Gastrocnemius medialis (tissue), 4 donors: ENCODE results near the gene VSIR. TPM values are rescaled to one million over a fixed set of nuclear protein-coding genes. Genes with fewer than 3 reads are reported as not detected.

Source experiments
- ATAC-seq, 2 donors: fragments of 150-250 bp; one replicate each; pipeline ENCODE4 v1.9.1; 2016
- DNase-seq, 2 donors: peaks; one replicate each; pipeline ENCODE4 v3.0.0-alpha.2; 2019
- H3K27ac ChIP-seq, 4 donors: fragments of 200-600 bp; sonication (generic); 1 replicate in 1 of 4; 2 replicates in 3 of 4; pipeline ENCODE4 v1.5.1; 2016 to 2018; ENCODE audit warnings: mild to moderate bottlenecking in 2 of 4, moderate library complexity in 1 of 4
- H3K27me3 ChIP-seq, 3 donors: fragments of 200-600 bp; sonication (generic) in 2 of 3; 1 replicate in 1 of 3; 2 replicates in 2 of 3; pipeline versions ENCODE4 v1.5.1 to v1.6.0; 2016 to 2019; ENCODE audit warnings: mild to moderate bottlenecking in 1 of 3, moderate library complexity in 1 of 3
- H3K36me3 ChIP-seq, 2 donors: fragments of 200-600 bp; sonication (generic) in 1 of 2; one replicate each; pipeline ENCODE4 v1.5.1; 2017 to 2018
- H3K4me1 ChIP-seq, 2 donors: fragments of 200-600 bp; sonication (generic) in 1 of 2; one replicate each; pipeline ENCODE4 v1.5.1; 2016 to 2017; ENCODE audit warnings: mild to moderate bottlenecking in 2 of 2
- H3K4me3 ChIP-seq, 4 donors: fragments of 200-600 bp; sonication (generic) in 3 of 4; 1 replicate in 1 of 4; 2 replicates in 3 of 4; pipeline ENCODE4 v1.5.1; 2016 to 2019; ENCODE audit warnings: mild to moderate bottlenecking in 2 of 4
- H3K9me3 ChIP-seq, 3 donors: fragments of 200-600 bp; sonication (generic) in 2 of 3; 1 replicate in 1 of 3; 2 replicates in 2 of 3; pipeline ENCODE4 v1.5.1; 2016 to 2019
- POLR2A ChIP-seq, 2 donors: fragments of 450-650 bp; IDR thresholded peaks; one replicate each; pipeline ENCODE4 v1.6.1; 2017; ENCODE audit warnings: antibody characterized with exemption in 2 of 2, mild to moderate bottlenecking in 2 of 2, moderate library complexity in 2 of 2
- in situ Hi-C, 4 donors: fragments of 200-750 bp; cut with MboI; loops; one replicate each; pipeline versions ENCODE4 v1.15.0 to v1.8.0; 2017; ENCODE audit warnings: low sequenced_read_pairs in 4 of 4
- intact Hi-C: fragments of 100-400 bp; cut with DNase I; formaldehyde crosslinking; loops from one replicate; pipeline ENCODE4 v1.15.1; 2023; ENCODE audit warnings: low total_unique reads
- total RNA-seq, 4 donors: library from RNA; depleted of rRNA; stranded (reverse); fragments of >200 nt; gene quantifications; one replicate each; pipeline versions ENCODE4 v1.1.0 to v1.2.3, GENCODE V29; 2016
- TF ChIP-seq, protein P1 (sequence below), 5 experiments: fragments of 450-650 bp in 3 of 5; fragments of 200-600 bp in 2 of 5; sonication (generic) in 2 of 5; IDR thresholded peaks in 4 of 5; conservative IDR thresholded peaks in 1 of 5; 1 replicate in 4 of 5; 2 replicates in 1 of 5; pipeline ENCODE4 v1.5.1; 2016 to 2019; ENCODE audit warnings: antibody characterized with exemption in 5 of 5, mild to moderate bottlenecking in 3 of 5, moderate library complexity in 3 of 5

VSIR gene
- total RNA-seq, 4 donors from 2014 or later: 7.9 to 20.7 (median 16.9) TPM

DNA sequence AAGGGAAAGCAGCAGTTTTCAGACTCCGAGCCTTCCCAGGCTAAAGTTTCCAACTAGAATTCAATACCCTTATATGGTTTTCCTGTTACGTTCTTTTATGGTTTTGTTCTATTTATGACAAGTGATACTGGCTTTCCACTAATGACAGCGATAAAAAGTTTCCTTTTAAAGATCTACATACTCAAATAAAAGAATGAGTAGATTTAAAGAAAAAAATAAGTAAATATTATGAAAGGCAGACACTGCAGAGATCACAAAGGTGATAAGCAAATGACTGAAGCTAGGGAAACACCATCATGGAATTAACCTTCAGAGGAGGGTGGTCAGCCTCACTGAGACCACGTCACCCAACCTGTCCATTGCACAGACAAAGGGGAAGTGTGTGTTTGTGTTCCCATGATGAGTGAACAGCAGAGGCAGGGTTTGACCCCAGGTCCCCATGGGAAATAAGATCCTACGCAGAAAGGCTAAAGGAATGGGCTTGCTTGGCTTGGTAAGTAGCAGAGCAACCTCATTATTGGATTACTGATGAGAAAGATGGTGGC is 4.0 kb downstream of the VSIR start:
- peak overlapping the region in 2 of 4 donors; percentile 3 to 12 for H3K4me3 ChIP-seq

DNA sequence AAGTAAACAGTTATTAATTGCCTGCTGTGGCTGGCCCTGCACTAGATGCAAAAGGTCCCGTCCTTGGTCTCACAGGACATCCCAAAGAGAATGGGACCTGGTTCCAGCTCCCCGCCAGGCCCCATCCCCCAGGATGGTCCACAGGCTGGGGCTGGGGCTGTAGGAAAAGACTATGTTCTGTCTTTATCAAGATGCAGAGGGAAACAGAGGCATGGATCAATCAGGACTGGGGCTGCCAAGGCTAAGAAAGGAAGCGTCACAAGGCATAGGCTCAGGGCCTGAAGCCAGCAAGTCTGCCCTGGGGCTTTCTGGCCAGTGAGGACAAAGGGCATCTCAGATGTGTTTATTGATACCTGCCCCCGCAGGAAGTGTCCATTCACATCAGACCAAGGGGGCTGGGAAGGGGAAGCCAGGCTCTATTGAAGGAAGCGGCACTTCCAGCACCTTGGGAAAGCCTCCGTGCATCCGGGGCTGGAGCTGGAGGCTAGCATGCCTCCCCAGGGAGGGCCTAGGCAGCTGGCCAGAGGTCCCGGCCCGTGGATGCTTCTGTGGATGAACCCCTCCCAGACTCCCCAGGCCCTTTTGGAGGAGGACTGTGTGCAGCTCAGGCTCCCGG is 5.8 kb downstream of the VSIR start:
- in situ Hi-C loops: no loop called here
- peaks cover 69 to 96% of the 10 kb centered on the region in 2 donors for H3K4me1 ChIP-seq
- DNase-seq: no peak

More for the DNA sequence above, 4.0 kb downstream of the VSIR start:
- Histone ChIP-seq H3K27me3 (no peaks in the 10 kb centered on the region), H3K36me3 (no peaks in the 10 kb centered on the region), H3K9me3 (no peaks in the 10 kb centered on the region), H3K27ac (peak overlapping the region; percentile 77 to 91 (median 86)), H3K4me1 (peaks cover 79 to 92% of the 10 kb centered on the region in 2 donors)
- in situ Hi-C loops (no loop called here), intact Hi-C loops (no loop called here)
- ATAC-seq (no peak), DNase-seq (no peak)
- TF ChIP-seq POLR2A (IDR thresholded peaks at IDR 0.05): no peak
- TF ChIP-seq, protein P1, sequence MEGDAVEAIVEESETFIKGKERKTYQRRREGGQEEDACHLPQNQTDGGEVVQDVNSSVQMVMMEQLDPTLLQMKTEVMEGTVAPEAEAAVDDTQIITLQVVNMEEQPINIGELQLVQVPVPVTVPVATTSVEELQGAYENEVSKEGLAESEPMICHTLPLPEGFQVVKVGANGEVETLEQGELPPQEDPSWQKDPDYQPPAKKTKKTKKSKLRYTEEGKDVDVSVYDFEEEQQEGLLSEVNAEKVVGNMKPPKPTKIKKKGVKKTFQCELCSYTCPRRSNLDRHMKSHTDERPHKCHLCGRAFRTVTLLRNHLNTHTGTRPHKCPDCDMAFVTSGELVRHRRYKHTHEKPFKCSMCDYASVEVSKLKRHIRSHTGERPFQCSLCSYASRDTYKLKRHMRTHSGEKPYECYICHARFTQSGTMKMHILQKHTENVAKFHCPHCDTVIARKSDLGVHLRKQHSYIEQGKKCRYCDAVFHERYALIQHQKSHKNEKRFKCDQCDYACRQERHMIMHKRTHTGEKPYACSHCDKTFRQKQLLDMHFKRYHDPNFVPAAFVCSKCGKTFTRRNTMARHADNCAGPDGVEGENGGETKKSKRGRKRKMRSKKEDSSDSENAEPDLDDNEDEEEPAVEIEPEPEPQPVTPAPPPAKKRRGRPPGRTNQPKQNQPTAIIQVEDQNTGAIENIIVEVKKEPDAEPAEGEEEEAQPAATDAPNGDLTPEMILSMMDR (IDR thresholded peaks at IDR 0.05 in 4 of 5, conservative IDR thresholded peaks at IDR 0.05 in 1 of 5): no peak

DNA sequence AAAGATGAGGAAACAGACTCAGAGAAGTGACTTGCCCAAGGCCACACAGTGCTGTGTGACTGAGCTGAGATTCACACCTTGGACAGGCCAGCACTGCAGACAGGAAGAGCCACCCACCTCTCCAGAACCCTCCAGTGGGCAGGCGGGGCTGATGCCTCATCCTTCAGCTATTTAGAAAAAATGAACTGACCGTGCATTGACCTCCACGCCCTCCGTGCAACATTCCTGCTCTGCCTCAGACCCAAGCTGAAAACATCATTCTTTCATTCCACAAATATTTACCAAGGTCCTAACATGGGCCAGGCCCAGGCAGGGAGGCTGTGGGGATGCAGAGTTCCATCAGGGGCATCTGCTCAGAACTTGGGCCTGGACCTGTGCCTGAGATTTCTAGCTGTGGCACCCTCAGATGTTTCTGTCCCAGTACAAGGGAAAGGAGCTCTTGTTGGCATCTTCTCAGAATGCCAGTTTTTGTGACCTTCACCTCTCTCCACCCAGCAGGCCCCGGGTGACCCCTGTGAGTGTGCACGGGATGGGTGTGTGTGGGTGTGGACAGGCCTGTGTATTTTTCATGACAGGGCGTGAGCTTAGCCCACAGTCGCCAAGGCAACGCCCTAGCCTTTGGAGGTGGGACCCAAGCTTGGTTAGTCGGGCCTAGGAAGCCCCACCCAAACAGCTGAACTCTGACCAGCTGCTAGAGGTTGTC is 6.5 kb downstream of the VSIR start:
- in situ Hi-C loops: no loop called here
- ATAC-seq: peak; percentile 25 to 32
- intact Hi-C loops: no loop called here

More for the DNA sequence above, 5.8 kb downstream of the VSIR start:
- intact Hi-C loops: no loop called here
- H3K9me3 ChIP-seq: no peaks in the 10 kb centered on the region
- H3K27ac ChIP-seq: peak overlapping the region; percentile 77 to 91 (median 86)
- H3K4me3 ChIP-seq: peak overlapping the region in 1 of 4 donors; percentile 8
- no peaks in the 10 kb centered on the region for H3K27me3 ChIP-seq
- no peak for ATAC-seq
- TF ChIP-seq POLR2A (IDR thresholded peaks at IDR 0.05): no peak
- TF ChIP-seq, protein P1 (IDR thresholded peaks at IDR 0.05 in 4 of 5, conservative IDR thresholded peaks at IDR 0.05 in 1 of 5): no peak
- no peaks in the 10 kb centered on the region for H3K36me3 ChIP-seq

DNA sequence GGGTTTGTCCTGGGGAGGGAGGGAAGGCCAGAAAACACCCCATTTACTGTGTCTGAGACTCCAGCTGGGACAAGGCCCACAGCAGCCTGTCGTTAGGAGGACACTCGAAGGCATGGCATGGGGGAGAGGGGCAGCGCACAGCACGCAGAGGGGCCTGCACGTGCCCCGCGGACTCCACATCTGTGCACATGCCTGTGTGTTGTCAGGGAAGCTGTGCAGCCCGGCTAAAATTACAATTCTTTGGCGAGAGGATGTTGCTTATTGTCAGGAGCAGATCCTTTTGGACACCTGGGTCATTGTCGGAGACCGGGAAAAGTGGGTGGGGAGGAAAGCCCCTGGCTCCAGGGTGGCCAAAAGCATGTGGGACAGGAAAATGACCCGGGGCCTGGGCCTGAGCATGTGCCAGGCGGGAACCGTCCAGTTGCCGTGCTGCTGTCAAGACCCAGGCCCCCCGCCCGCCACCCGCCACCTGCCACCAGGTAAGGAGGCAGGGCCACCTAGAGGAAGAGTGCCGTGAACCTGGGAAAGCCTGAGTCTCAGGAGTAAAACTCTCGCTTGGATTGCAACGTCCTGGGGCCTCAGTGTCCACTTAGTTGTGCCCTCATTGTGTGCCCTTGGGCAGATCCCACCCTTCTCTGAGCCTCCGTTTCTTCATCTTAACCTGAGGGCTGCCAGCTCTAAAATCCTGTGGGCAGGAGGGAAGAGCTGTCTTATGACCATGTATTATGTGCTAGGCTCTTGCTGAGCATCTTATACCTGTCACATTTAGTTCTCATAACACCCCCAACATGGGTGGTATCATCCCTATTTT is 7.2 kb downstream of the VSIR start:
- intact Hi-C loops (no loop called here), in situ Hi-C loops (no loop called here)
- Histone ChIP-seq H3K36me3 (no peaks in the 10 kb centered on the region), H3K27ac (peak overlapping the region; percentile 77 to 91 (median 86)), H3K4me1 (peaks cover 55 to 96% of the 10 kb centered on the region in 2 donors), H3K9me3 (no peaks in the 10 kb centered on the region), H3K27me3 (no peaks in the 10 kb centered on the region), H3K4me3 (no peak overlapping the region)
- DNase-seq (no peak), ATAC-seq (no peak)
- TF ChIP-seq, protein P1 (IDR thresholded peaks at IDR 0.05 in 4 of 5, conservative IDR thresholded peaks at IDR 0.05 in 1 of 5): no peak
- TF ChIP-seq POLR2A (IDR thresholded peaks at IDR 0.05): no peak

More for the DNA sequence above, 6.5 kb downstream of the VSIR start:
- H3K27me3 ChIP-seq: no peaks in the 10 kb centered on the region
- peak overlapping the region; percentile 77 to 91 (median 86) for H3K27ac ChIP-seq
- H3K4me3 ChIP-seq: peak overlapping the region in 1 of 4 donors; percentile 8
- peak in 1 of 2 donors; percentile 76 for DNase-seq
- TF ChIP-seq POLR2A (IDR thresholded peaks at IDR 0.05): no peak
- TF ChIP-seq, protein P1 (IDR thresholded peaks at IDR 0.05 in 4 of 5, conservative IDR thresholded peaks at IDR 0.05 in 1 of 5): no peak
- H3K36me3 ChIP-seq: no peaks in the 10 kb centered on the region
- peaks cover 63 to 96% of the 10 kb centered on the region in 2 donors for H3K4me1 ChIP-seq
- no peaks in the 10 kb centered on the region for H3K9me3 ChIP-seq
